Thoracic aorta (tissue), 2 donors: ENCODE measurements around the gene HRH2. TPM values are rescaled to one million over a fixed set of nuclear protein-coding genes. Genes with fewer than 3 reads are reported as not detected.
A peak's percentile ranks its signal among the peaks of the same experiment; 100 is the strongest.

Experiments used
- ATAC-seq: fragments of 150-250 bp; one replicate; pipeline ENCODE4 v1.8.0; 2017; ENCODE audit warnings: low read depth; ENCODE audit not compliant: insufficient number of reproducible peaks, low FRiP score
- DNase-seq: peaks from one replicate; pipeline ENCODE4 v3.0.0-alpha.2; 2020; ENCODE audit warnings: low spot score
- H3K27ac ChIP-seq, 2 donors: fragments of 200-600 bp; sonication (generic); 1 replicate in 1 of 2; 2 replicates in 1 of 2; pipeline ENCODE4 v1.5.1; 2016; ENCODE audit warnings: mild to moderate bottlenecking in 2 of 2, moderate library complexity in 2 of 2
- H3K27me3 ChIP-seq: fragments of 200-600 bp; sonication (generic); replicated peaks from 2 replicates; pipeline ENCODE4 v1.6.0; 2016; ENCODE audit warnings: mild to moderate bottlenecking; ENCODE audit not compliant: insufficient read depth
- H3K36me3 ChIP-seq: fragments of 200-600 bp; sonication (generic); one replicate; pipeline ENCODE4 v1.5.1; 2016
- H3K4me1 ChIP-seq, 2 donors: fragments of 200-600 bp; sonication (generic); 1 replicate in 1 of 2; 2 replicates in 1 of 2; pipeline versions ENCODE4 v1.5.1 to v1.6.0; 2016; ENCODE audit warnings: low read depth in 2 of 2, mild to moderate bottlenecking in 1 of 2; ENCODE audit not compliant: control insufficient read depth in 1 of 2
- H3K4me3 ChIP-seq: fragments of 200-600 bp; sonication (generic); 2 replicates; pipeline ENCODE4 v1.5.1; 2016; ENCODE audit warnings: mild to moderate bottlenecking
- H3K9me3 ChIP-seq: fragments of 200-600 bp; sonication (generic); 2 replicates; pipeline ENCODE4 v1.5.1; 2016
- CTCF ChIP-seq: fragments of 200-600 bp; sonication (generic); IDR thresholded peaks from one replicate; pipeline ENCODE4 v1.5.1; 2019; ENCODE audit warnings: antibody characterized with exemption
- total RNA-seq, 2 donors: library from RNA; depleted of rRNA; stranded (reverse); fragments of >200 nt; gene quantifications; one replicate each; pipeline versions ENCODE4 v1.1.0 to v1.2.3, GENCODE V29; 2016

The HRH2 gene
- total RNA-seq, 2 donors from 2014 or later: 8.8 to 23.1 TPM

GRCh38 chr5:175656966-175657365, 905 bp upstream of the HRH2 start:
- H3K27me3 ChIP-seq: no peaks in the 10 kb centered on the region
- ATAC-seq: no peak
- DNase-seq: no peak
- no peak for TF ChIP-seq CTCF
- no peaks in the 10 kb centered on the region for H3K9me3 ChIP-seq
- H3K4me3 ChIP-seq: no peak overlapping the region
- H3K36me3 ChIP-seq: no peaks in the 10 kb centered on the region
- peaks cover 7 to 24% of the 10 kb centered on the region in 2 donors for H3K4me1 ChIP-seq
- no peak overlapping the region for H3K27ac ChIP-seq

- Histone ChIP-seq H3K4me1 (peaks cover 0 to 21% of the 10 kb centered on the region in 2 donors), H3K36me3 (no peaks in the 10 kb centered on the region), H3K9me3 (no peaks in the 10 kb centered on the region), H3K4me3 (peak overlapping the region; percentile 72), H3K27me3 (no peaks in the 10 kb centered on the region), H3K27ac (no peak overlapping the region)
- no peak for TF ChIP-seq CTCF
- DNase-seq: no peak
- ATAC-seq: no peak
Observed at GRCh38 chr5:175658299-175659145, 651 bp downstream of the HRH2 start.

GRCh38 chr5:175659546-175660253, 1.8 kb downstream of the HRH2 start:
- no peak for ATAC-seq
- Histone ChIP-seq H3K36me3 (no peaks in the 10 kb centered on the region), H3K27ac (no peak overlapping the region), H3K9me3 (no peaks in the 10 kb centered on the region), H3K4me3 (no peak overlapping the region), H3K4me1 (peaks cover 0 to 19% of the 10 kb centered on the region in 2 donors), H3K27me3 (no peaks in the 10 kb centered on the region)
- no peak for DNase-seq
- no peak for TF ChIP-seq CTCF

GRCh38 chr5:175663186-175664184, 5.6 kb downstream of the HRH2 start:
- no peak for TF ChIP-seq CTCF

More at GRCh38 chr5:175663186-175664184, 5.6 kb downstream of the HRH2 start:
- no peaks in the 10 kb centered on the region for H3K9me3 ChIP-seq
- ATAC-seq (no peak), DNase-seq (no peak)
- no peak overlapping the region for H3K4me3 ChIP-seq
- peaks cover 0 to 7% of the 10 kb centered on the region in 2 donors for H3K4me1 ChIP-seq
- no peaks in the 10 kb centered on the region for H3K27me3 ChIP-seq
- no peak overlapping the region for H3K27ac ChIP-seq
- no peaks in the 10 kb centered on the region for H3K36me3 ChIP-seq
